ENCODE data around the gene OBSL1. TPM values are rescaled to one million over a fixed set of nuclear protein-coding genes. Genes with fewer than 3 reads are reported as not detected.

The OBSL1 gene
- polyA plus RNA-seq, 3 donors from 2014 or later = 0.53 TPM; not detected in 2

DNA sequence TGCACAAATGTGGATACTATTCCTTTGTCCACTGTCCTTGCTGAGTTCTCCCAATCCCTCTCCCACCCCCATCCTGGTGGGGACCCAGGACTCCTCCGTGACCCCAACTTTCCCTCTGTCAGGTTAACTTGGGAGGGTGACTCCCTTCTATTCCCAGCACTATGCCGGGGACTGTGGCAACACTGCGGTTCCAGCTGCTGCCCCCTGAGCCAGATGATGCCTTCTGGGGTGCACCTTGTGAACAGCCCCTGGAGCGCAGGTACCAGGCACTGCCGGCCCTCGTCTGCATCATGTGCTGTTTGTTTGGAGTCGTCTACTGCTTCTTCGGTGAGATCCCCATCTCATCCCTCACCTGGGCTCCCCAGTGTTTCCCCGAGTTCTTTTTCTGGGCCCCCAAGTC, 26.8 kb downstream of the OBSL1 start:
- no peaks in the 10 kb centered on the region for H3K9me3 Mint-ChIP-seq
- no peaks in the 10 kb centered on the region for H3K36me3 Mint-ChIP-seq
- peak overlapping the region; percentile 49 to 86 (median 58) for H3K27ac Mint-ChIP-seq
- peaks cover 5 to 12% (median 7%) of the 10 kb centered on the region in 3 donors for H3K27me3 Mint-ChIP-seq (ENCODE audit: low read depth in 3 of 3)
- peaks cover 26 to 30% of the 10 kb centered on the region in 2 donors for H3K4me1 Mint-ChIP-seq
- peak overlapping the region; percentile 72 to 87 (median 82) for H3K4me3 Mint-ChIP-seq
- no peak for DNase-seq

DNA sequence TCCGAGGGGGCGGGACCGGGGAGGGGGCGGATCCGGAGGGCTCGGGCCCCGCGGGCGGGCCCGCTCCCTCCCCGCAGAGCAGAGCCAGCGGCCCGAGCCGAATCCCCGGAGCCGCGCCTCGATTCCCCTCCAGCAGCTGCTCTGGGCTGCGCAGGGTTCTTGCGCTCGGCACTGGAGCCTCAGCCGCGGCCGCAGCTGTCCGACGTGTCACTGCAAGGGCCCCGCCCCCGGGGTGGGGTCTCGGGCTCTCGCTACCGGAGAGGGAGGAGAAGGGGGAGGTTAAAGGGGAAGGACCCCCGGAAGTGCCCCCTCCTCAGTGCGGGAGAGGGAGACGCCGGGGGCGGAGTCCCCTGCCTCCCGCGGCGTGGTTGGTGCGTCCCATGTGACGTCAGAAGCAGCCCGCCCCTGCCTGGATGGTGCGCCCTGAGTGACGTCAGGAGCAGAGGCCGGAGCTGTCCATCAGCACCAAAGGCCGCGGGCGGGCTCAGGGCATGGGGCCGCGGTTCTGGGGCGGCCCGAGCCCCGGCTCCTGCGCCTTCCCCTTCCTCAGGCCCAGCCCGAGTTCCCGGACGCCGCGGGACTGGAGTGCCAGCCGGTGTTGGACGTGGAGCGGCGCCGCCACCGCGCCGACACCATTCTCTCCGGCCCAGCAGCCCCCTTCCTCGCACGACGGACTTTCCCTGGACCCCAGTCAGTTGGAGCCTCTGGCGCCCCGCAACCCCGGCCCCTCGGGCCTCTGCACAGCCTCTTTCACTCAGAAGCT, 27.6 kb downstream of the OBSL1 start, which contains the start of the genes CHPF and TMEM198:
Gene CHPF (minus strand): TSS at position 214 of the 763 bp plus-strand sequence. CDS start 271 bp downstream, outside the sequence.
Gene TMEM198 (plus strand): TSS at position 433 of the 763 bp plus-strand sequence. CDS start 700 bp downstream, outside the sequence.
- Mint-ChIP-seq H3K36me3 (no peaks in the 10 kb centered on the region), H3K4me1 (peaks cover 26 to 30% of the 10 kb centered on the region in 2 donors), H3K4me3 (peak within 1 kb of the TSS; percentile 85 to 92 (median 86)), H3K27ac (peak within 1 kb of the TSS; percentile 52 to 86 (median 72)), H3K9me3 (no peaks in the 10 kb centered on the region), H3K27me3 (ENCODE audit: low read depth in 3 of 3) (peaks cover 5 to 8% (median 7%) of the 10 kb centered on the region in 3 donors)
- DNase-seq = peak; percentile 93 to 94 (median 93)

DNA sequence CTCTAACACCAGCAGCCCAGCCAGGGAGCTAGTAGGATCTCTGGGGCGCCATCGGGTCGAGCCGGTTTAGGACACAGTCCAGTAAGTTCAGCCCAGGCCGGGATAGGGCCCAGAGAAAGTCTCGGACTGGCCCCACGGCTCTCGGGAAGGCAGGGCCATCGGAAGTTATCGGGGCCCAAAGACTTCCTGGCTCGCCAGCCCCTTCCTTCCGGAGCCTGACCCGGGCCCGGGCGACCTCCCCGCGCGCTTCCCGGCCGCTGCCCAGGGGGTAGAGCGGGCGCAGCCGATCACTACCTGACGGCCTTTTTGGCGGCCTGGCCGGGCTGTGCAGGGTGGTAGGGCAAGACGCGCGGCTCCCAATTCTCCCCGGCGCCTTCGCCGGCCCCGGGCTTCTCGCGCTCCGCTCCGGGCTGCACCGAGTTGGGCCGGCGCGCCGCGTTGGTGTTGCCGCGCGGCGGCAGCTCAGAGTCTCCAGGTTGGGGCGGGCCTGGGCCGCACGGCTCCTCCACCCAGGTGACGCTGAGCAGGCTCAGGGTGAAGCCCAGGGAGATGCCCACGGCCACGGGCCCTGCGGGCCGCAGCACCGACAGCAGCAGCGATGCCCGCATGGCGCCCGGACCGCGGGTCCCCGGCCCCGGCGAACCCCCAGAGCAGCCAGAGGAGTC, 28.3 kb downstream of the OBSL1 start:
- Mint-ChIP-seq H3K27ac (peak overlapping the region; percentile 50 to 79 (median 70)), H3K27me3 (ENCODE audit: low read depth in 3 of 3) (peaks cover 5 to 7% (median 7%) of the 10 kb centered on the region in 3 donors), H3K4me1 (peaks cover 26 to 30% of the 10 kb centered on the region in 2 donors), H3K9me3 (no peaks in the 10 kb centered on the region), H3K4me3 (peak overlapping the region; percentile 85 to 92 (median 86)), H3K36me3 (no peaks in the 10 kb centered on the region)
- no peak for DNase-seq

DNA sequence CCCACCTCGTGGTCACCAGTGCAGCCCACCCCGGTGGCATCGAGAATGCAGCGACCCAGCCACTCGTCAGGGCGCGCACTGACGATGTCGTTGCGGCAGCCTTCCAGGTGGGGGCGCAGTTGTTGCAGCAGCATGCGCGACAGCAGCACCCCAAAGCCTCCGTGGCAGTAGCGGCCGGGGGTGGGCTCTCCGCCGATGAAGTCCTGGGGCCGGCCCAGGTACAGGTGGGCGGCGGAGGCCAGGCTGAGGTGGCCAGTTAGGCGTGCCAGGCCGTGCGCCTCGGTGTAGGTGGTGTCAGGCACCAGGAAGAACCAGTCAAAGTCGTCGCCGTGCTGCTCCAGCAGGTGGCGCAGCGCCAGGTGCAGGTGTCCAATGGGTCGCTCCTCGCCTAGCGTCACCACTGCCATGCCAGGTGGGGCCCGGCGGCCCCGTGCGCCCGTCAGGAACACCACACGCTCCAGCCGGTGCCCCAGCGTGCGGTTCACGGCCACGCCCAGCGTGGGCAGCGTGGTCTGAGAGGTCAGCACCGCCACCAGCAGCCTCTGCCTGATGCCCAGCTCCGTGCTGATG, 29.6 kb downstream of the OBSL1 start:
- peak; percentile 83 to 84 (median 84) for DNase-seq
- H3K27me3 Mint-ChIP-seq (ENCODE audit: low read depth in 3 of 3) = peaks cover 4 to 5% (median 5%) of the 10 kb centered on the region in 3 donors
- no peaks in the 10 kb centered on the region for H3K36me3 Mint-ChIP-seq
- H3K4me1 Mint-ChIP-seq = peaks cover 26 to 30% of the 10 kb centered on the region in 2 donors
- peak overlapping the region; percentile 65 to 92 (median 85) for H3K4me3 Mint-ChIP-seq
- no peaks in the 10 kb centered on the region for H3K9me3 Mint-ChIP-seq
- H3K27ac Mint-ChIP-seq = peak overlapping the region in 1 of 6 donors; percentile 20

- DNase-seq = no peak
- Mint-ChIP-seq H3K27ac (peak overlapping the region in 1 of 6 donors; percentile 20), H3K36me3 (no peaks in the 10 kb centered on the region), H3K4me3 (peak overlapping the region; percentile 60 to 87 (median 65)), H3K4me1 (peaks cover 26 to 30% of the 10 kb centered on the region in 2 donors), H3K27me3 (ENCODE audit: low read depth in 3 of 3) (peaks cover 2 to 5% (median 5%) of the 10 kb centered on the region in 3 donors), H3K9me3 (no peaks in the 10 kb centered on the region)
Observed at GRCh38 chr2:219540784-219541504, 30.4 kb downstream of the OBSL1 start.

DNA sequence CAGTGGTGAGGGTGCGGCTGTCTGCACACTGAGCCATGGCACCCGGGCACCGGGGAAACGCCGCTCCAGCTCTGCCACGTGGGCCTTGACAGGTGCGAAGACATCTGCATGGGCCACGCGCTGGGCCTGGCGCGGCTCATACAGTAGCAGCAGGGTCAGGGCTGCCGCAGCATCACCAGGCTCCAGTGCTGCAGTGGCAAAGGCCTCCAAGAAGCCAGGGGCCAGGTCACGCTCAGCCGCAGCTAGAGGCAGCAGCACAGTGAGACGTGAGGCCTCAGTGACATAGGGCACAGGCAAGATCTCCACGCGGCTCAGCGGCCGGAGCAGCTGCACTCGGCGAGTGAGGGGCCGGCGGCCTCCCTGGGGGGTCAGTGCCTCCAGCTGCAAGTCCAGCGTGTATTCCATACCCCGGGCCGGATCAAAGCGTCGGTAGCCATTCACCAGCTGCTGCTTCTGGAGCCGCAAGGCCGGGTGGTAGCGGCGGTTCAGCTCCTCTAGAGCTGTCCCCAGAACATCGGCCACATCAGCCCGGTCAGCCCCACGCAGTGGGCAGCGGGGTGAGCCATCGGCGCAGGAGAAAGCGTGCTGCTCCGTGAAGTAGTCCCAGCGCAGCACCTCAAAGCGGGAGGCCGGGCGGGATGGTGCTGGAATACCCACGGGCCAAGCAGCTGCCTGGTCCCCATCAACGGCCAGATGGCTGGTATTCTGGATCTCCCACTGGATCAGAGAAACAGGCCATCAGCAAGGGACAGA, 31.2 kb downstream of the OBSL1 start:
- Mint-ChIP-seq H3K4me1 (peaks cover 26 to 30% of the 10 kb centered on the region in 2 donors), H3K4me3 (no peak overlapping the region), H3K36me3 (no peaks in the 10 kb centered on the region), H3K27me3 (ENCODE audit: low read depth in 3 of 3) (peaks cover 4 to 5% (median 4%) of the 10 kb centered on the region in 3 donors), H3K27ac (no peak overlapping the region), H3K9me3 (no peaks in the 10 kb centered on the region)
- no peak for DNase-seq

- Mint-ChIP-seq H3K36me3 (no peaks in the 10 kb centered on the region), H3K4me3 (no peak overlapping the region), H3K9me3 (no peaks in the 10 kb centered on the region), H3K27ac (no peak overlapping the region), H3K4me1 (peaks cover 17 to 20% of the 10 kb centered on the region in 2 donors), H3K27me3 (ENCODE audit: low read depth in 3 of 3) (peaks cover 3% of the 10 kb centered on the region in 3 donors)
- DNase-seq = no peak
Observed at GRCh38 chr2:219538956-219539788, 32.2 kb downstream of the OBSL1 start.

GRCh38 chr2:219538504-219538951, 32.8 kb downstream of the OBSL1 start:
- Mint-ChIP-seq H3K4me1 (peaks cover 16 to 19% of the 10 kb centered on the region in 2 donors), H3K4me3 (no peak overlapping the region), H3K27ac (no peak overlapping the region), H3K27me3 (ENCODE audit: low read depth in 3 of 3) (peaks cover 2 to 3% (median 2%) of the 10 kb centered on the region in 3 donors), H3K9me3 (no peaks in the 10 kb centered on the region), H3K36me3 (no peaks in the 10 kb centered on the region)
- no peak for DNase-seq

DNA sequence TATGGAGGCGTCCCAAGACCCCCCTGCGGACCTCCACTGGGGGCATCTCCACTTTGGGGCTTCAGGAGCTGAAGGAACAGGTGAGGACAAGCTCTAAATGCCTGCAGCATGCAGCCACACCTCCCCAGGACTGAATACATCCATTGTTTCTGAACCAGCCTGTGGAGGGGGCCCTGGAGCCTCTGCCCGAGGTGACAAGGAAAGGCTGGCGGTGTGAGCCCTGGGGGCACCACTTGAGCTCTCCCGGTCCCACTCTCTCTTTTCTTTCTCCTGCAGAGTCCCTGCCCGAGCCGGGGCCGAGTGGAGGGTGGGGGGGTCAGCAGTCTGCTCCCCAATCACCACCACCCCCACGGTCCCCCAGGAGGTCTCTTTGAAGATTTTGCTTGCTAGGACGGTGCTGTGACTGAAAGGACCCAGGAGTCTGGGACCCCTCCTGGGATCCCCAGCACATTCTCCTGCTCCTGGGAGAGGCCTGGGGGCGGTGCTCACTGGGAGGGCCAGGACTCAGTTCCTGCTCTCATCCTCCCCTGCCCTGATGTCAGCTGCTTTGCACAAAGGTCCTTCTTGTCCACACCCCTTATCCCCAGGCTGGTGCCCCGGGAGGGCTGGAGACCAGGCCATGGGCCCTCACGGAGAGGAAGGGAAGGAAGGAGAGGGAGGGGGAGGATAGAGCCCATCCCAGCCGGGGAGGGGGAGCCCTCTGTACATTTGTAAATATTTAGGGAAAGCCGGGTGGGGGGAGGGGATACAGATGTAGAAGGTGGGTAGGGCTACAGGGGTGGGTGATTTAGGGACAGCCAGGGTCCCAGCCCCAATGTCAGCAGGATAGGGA, 33.5 kb downstream of the OBSL1 start:
- DNase-seq = no peak
- Mint-ChIP-seq H3K27ac (no peak overlapping the region), H3K9me3 (no peaks in the 10 kb centered on the region), H3K36me3 (no peaks in the 10 kb centered on the region), H3K27me3 (ENCODE audit: low read depth in 3 of 3) (peaks cover 2 to 3% (median 2%) of the 10 kb centered on the region in 3 donors), H3K4me3 (no peak overlapping the region), H3K4me1 (peaks cover 16 to 18% of the 10 kb centered on the region in 2 donors)

DNA sequence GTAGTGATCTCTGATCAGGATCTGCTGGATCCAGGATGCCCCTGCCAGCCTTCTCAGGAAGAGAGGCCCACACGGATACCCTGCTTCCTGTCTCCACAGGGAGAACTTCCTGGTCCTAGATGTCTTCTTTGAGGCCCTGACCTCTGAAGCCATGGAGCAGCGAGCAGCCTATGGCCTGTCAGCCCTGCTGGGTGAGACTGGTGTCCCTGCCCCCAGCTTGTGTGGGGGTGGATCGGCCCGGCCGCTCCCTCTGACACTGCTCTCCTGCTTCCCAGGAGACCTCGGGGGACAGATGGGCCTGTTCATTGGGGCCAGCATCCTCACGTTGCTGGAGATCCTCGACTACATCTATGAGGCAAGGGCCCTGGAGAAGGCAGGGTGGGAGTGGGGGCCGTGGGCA, 34.4 kb downstream of the OBSL1 start:
- no peak overlapping the region for H3K4me3 Mint-ChIP-seq
- H3K4me1 Mint-ChIP-seq = peaks cover 7 to 9% of the 10 kb centered on the region in 2 donors
- peaks cover 2 to 3% (median 2%) of the 10 kb centered on the region in 3 donors for H3K27me3 Mint-ChIP-seq (ENCODE audit: low read depth in 3 of 3)
- H3K27ac Mint-ChIP-seq = no peak overlapping the region
- no peaks in the 10 kb centered on the region for H3K9me3 Mint-ChIP-seq
- H3K36me3 Mint-ChIP-seq = no peaks in the 10 kb centered on the region
- DNase-seq = no peak

DNA sequence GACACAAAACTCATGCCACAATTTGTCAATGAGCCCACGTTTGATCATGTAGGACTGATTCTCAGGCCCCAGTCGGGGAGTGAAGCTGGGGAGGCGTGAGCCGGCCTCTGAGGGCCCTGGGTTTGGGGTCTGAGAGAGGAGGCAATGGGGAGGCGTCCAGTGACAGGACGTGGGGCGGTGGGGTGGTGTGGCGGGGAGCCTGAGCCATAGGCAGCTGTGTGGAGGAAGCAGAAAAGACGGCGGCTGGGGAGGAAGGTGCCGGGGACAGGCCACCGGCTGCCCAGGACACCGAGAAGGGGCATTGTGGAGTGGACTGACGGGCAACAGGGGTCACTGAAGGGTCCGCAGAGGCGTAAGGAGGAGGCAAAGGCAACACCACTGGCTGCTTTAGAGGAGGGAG, 34.9 kb downstream of the OBSL1 start:
- DNase-seq = no peak

More for the DNA sequence above, 34.9 kb downstream of the OBSL1 start:
- Mint-ChIP-seq H3K9me3 (no peaks in the 10 kb centered on the region), H3K4me3 (no peak overlapping the region), H3K36me3 (no peaks in the 10 kb centered on the region), H3K27ac (no peak overlapping the region), H3K27me3 (ENCODE audit: low read depth in 3 of 3) (peaks cover 2 to 4% (median 3%) of the 10 kb centered on the region in 3 donors), H3K4me1 (peaks cover 5 to 6% of the 10 kb centered on the region in 2 donors)
